Spleen (tissue), 11 donors: ENCODE data around the gene BRD2. TPM values are rescaled to one million over a fixed set of nuclear protein-coding genes. Genes with fewer than 3 reads are reported as not detected.

Experiments used
- DNase-seq: peaks from one replicate; pipeline ENCODE4 v3.0.0-alpha.2; 2020
- H3K27ac ChIP-seq, 8 donors: fragments of 200-600 bp; sonication (generic) in 7 of 8; 1 replicate in 4 of 8; 2 replicates in 4 of 8; pipeline versions ENCODE4 v1.5.0 to v1.8.0; 2016 to 2021; ENCODE audit warnings: inconsistent platforms in 4 of 8, mild to moderate bottlenecking in 4 of 8, moderate library complexity in 1 of 8
- H3K27me3 ChIP-seq, 7 donors: fragments of 200-600 bp; sonication (generic) in 6 of 7; replicated peaks in 1 of 7; 1 replicate in 4 of 7; 2 replicates in 3 of 7; pipeline versions ENCODE4 v1.5.0 to v1.8.0; 2016 to 2021; ENCODE audit warnings: inconsistent platforms in 3 of 7, mild to moderate bottlenecking in 1 of 7
- H3K36me3 ChIP-seq, 6 donors: fragments of 200-600 bp; sonication (generic) in 5 of 6; 1 replicate in 4 of 6; 2 replicates in 2 of 6; pipeline versions ENCODE4 v1.5.0 to v1.8.0; 2016 to 2021; ENCODE audit warnings: inconsistent platforms in 2 of 6
- H3K4me1 ChIP-seq, 6 donors: fragments of 200-600 bp; sonication (generic) in 5 of 6; 1 replicate in 3 of 6; 2 replicates in 3 of 6; pipeline versions ENCODE4 v1.5.0 to v1.8.0; 2016 to 2021; ENCODE audit warnings: inconsistent platforms in 3 of 6
- H3K4me3 ChIP-seq, 8 donors: fragments of 200-600 bp; sonication (generic) in 7 of 8; 1 replicate in 4 of 8; 2 replicates in 4 of 8; pipeline versions ENCODE4 v1.5.0 to v1.8.0; 2016 to 2021; ENCODE audit warnings: inconsistent platforms in 4 of 8, mild to moderate bottlenecking in 4 of 8, moderate library complexity in 2 of 8
- H3K9me3 ChIP-seq, 8 donors: fragments of 200-600 bp; sonication (generic) in 7 of 8; 1 replicate in 4 of 8; 2 replicates in 4 of 8; pipeline versions ENCODE4 v1.5.0 to v1.8.0; 2016 to 2021; ENCODE audit warnings: inconsistent platforms in 4 of 8
- POLR2A ChIP-seq, 3 donors: fragments of 450-650 bp; IDR thresholded peaks; one replicate each; pipeline ENCODE4 v1.5.1; 2017; ENCODE audit warnings: antibody characterized with exemption in 3 of 3, mild to moderate bottlenecking in 1 of 3
- POLR2AphosphoS5 ChIP-seq, 3 donors: sonication (generic); formaldehyde crosslinking; IDR thresholded peaks; one replicate each; pipeline ENCODE4 v1.5.1; 2017; ENCODE audit warnings: antibody characterized with exemption in 3 of 3
- WGBS, 5 donors: extraction: QIAGEN DNeasy Blood & Tissue Kit in 3 of 5; methylation state at CpG; one replicate each; pipeline versions ENCODE4 v1.1.5 to v1.1.7; 2013 to 2018; 5-methylcytosine and 5-hydroxymethylcytosine counted together
- intact Hi-C: fragments of 100-400 bp; cut with DNase I; formaldehyde crosslinking; loops from one replicate; pipeline ENCODE4 v1.15.0; 2023; ENCODE audit warnings: low total_unique reads
- polyA plus RNA-seq, 3 donors: library from polyadenylated mRNA; stranded (reverse); fragments of 200-250 nt; gene quantifications; one replicate each; pipeline ENCODE4 v1.2.1, GENCODE V29; 2013
- total RNA-seq, 7 donors: library from RNA; depleted of rRNA in 3 of 7; stranded (reverse); fragments of >200 nt in 3 of 7; fragmentation: NEBNext Ultra II Directional in 4 of 7; extraction: Animal tissue kit (Norgen Biotek cat#: 25700) in 4 of 7; gene quantifications; one replicate each; pipeline versions ENCODE4 v1.1.0 to v1.2.1, GENCODE V29; 2016 to 2021
- TF ChIP-seq, protein P1 (sequence below), 11 experiments: fragments of 200-600 bp in 7 of 11; fragments of 450-650 bp in 4 of 11; sonication (generic) in 4 of 11; IDR thresholded peaks in 8 of 11; conservative IDR thresholded peaks in 3 of 11; 1 replicate in 7 of 11; 2 replicates in 4 of 11; pipeline versions ENCODE4 v1.4.0 to v1.8.0; 2016 to 2021; ENCODE audit warnings: antibody characterized with exemption in 11 of 11, inconsistent platforms in 4 of 11, mild to moderate bottlenecking in 1 of 11
- donor health status: healthy with polysubstance abuse.
- donor health status: DM: no; HTN: no; CAD: no; lungs with moderate emphysema.
- donor health status: DM: no; HTN: no; CAD: no.
- donor health status: Bipolar disorder and iron deficiency.
- donor health status: healthy.
- donor health status: DM: no; HTN: no; CAD: no.
- donor health status: DM: yes; HTN: yes; CAD: no.

Gene BRD2
- total and polyA plus RNA-seq, 10 donors = 80.5 to 277 (median 217) TPM

- Histone ChIP-seq H3K36me3 (peaks cover 10 to 65% (median 43%) of the 10 kb centered on the region in 6 donors), H3K4me1 (peaks cover 7 to 72% (median 49%) of the 10 kb centered on the region in 6 donors), H3K27ac (peak overlapping the region in 6 of 8 donors; percentile 1 to 65 (median 40)), H3K9me3 (no peaks in the 10 kb centered on the region), H3K4me3 (no peak overlapping the region), H3K27me3 (no peaks in the 10 kb centered on the region)
- DNase-seq = no peak
- no peak for TF ChIP-seq POLR2AphosphoS5 (IDR thresholded peaks at IDR 0.05)
- no peak for TF ChIP-seq POLR2A (IDR thresholded peaks at IDR 0.05)
- TF ChIP-seq, protein P1, sequence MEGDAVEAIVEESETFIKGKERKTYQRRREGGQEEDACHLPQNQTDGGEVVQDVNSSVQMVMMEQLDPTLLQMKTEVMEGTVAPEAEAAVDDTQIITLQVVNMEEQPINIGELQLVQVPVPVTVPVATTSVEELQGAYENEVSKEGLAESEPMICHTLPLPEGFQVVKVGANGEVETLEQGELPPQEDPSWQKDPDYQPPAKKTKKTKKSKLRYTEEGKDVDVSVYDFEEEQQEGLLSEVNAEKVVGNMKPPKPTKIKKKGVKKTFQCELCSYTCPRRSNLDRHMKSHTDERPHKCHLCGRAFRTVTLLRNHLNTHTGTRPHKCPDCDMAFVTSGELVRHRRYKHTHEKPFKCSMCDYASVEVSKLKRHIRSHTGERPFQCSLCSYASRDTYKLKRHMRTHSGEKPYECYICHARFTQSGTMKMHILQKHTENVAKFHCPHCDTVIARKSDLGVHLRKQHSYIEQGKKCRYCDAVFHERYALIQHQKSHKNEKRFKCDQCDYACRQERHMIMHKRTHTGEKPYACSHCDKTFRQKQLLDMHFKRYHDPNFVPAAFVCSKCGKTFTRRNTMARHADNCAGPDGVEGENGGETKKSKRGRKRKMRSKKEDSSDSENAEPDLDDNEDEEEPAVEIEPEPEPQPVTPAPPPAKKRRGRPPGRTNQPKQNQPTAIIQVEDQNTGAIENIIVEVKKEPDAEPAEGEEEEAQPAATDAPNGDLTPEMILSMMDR (IDR thresholded peaks at IDR 0.05 in 8 of 11, conservative IDR thresholded peaks at IDR 0.05 in 3 of 11) = no peak
- intact Hi-C loops = loop anchor here (5.0 kb wide), 1 partner anchor 51 kb away; no protein-coding TSS in a partner anchor
- WGBS, 5 donors = 65 to 86% (median 72%) methylated on average over 6 of the region's 6 CpGs
These were observed 14.5 kb downstream of the BRD2 start for GRCh38 chr6:32982702-32983492.

DNA sequence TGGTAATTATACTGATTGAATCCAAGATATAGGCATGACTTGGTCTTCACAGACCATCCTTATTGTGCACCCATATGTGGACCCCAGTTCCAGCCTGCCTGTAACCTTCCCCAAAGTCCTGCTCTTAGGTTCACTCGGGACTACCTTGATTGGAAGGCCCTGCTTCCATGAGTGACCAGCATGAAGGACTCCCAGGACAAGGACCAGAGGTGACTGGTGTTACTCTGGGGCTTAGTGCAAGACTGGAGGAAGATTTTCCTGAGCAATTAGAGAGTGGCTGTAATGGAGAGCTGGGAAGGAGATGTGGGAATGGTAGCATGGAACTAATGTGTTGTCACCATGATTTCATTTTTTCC is 15.1 kb downstream of the BRD2 start:
- H3K27ac ChIP-seq = peak overlapping the region in 5 of 8 donors; percentile 24 to 65 (median 41)
- no peak for DNase-seq
- TF ChIP-seq, protein P1 (IDR thresholded peaks at IDR 0.05 in 8 of 11, conservative IDR thresholded peaks at IDR 0.05 in 3 of 11) = no peak
- peak in 1 of 3 donors; percentile 19 for TF ChIP-seq POLR2AphosphoS5 (IDR thresholded peaks at IDR 0.05)
- H3K4me3 ChIP-seq = no peak overlapping the region
- intact Hi-C loops = loop anchor here (5.0 kb wide), 1 partner anchor 51 kb away; no protein-coding TSS in a partner anchor
- no peaks in the 10 kb centered on the region for H3K27me3 ChIP-seq
- peaks cover under 1 to 66% (median 43%) of the 10 kb centered on the region in 6 donors for H3K4me1 ChIP-seq
- WGBS, 5 donors = 71 to 88% (median 78%) methylated on average over 1 of the region's 1 CpG
- no peaks in the 10 kb centered on the region for H3K9me3 ChIP-seq
- peaks cover 9 to 60% (median 38%) of the 10 kb centered on the region in 6 donors for H3K36me3 ChIP-seq

DNA sequence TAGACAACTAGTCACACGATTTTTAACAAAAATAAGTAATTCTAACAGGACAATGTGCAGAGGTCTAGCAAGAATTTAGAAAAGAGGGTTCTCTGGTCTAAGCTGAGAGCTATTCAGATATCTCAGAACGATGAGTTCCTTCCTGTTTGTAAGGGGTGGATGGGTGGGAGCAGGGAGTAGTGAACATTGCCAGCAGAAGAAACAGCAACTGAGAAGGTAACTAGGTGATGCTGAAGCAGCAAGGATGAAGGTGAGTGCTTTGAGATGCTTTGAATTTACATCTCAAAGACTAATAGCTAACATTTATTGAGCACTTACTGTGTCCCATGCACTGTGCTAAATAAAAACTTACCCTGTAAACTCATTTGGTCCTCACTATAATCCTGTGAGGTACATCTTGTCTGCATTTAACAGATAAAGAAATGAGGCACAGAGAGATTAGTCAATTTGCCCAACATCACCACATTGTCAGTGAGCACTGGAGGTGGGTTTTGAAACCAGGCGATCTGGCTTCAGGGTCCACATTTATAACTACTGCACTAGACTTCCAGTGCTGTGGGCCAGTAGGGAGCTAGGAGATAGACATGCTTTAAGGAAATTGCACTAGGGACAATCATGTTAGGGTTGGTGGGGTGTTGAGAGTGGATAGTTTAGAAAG is 15.7 kb downstream of the BRD2 start:
- peak overlapping the region in 6 of 8 donors; percentile 17 to 65 (median 35) for H3K27ac ChIP-seq
- H3K4me1 ChIP-seq = peaks cover 0 to 61% (median 39%) of the 10 kb centered on the region in 6 donors
- H3K4me3 ChIP-seq = no peak overlapping the region
- no peaks in the 10 kb centered on the region for H3K9me3 ChIP-seq
- no peak for TF ChIP-seq POLR2AphosphoS5 (IDR thresholded peaks at IDR 0.05)
- TF ChIP-seq POLR2A (IDR thresholded peaks at IDR 0.05) = no peak
- TF ChIP-seq, protein P1 (IDR thresholded peaks at IDR 0.05 in 8 of 11, conservative IDR thresholded peaks at IDR 0.05 in 3 of 11) = no peak
- 34 to 47% (median 40%) methylated on average over 3 of the region's 3 CpGs for WGBS, 5 donors
- intact Hi-C loops = loop anchor here (2.0 to 5.0 kb wide), 2 partner anchors 52 to 97 kb away; no protein-coding TSS in a partner anchor
- no peak for DNase-seq
- no peaks in the 10 kb centered on the region for H3K27me3 ChIP-seq
- peaks cover 6 to 53% (median 31%) of the 10 kb centered on the region in 6 donors for H3K36me3 ChIP-seq
